ENCODE results near the gene RNF144A.

RNF144A gene

GRCh38 chr2:7089898-7090510 lies 172.8 kb downstream of the RNF144A start:
- no peak for TF ChIP-seq CTCF (IDR thresholded peaks at IDR 0.05; ENCODE audit: poor library complexity, severe bottlenecking)
- ATAC-seq (ENCODE audit: low read depth): no peak
- DNase-seq (ENCODE audit: low spot score): no peak
- no peaks in the 10 kb centered on the region for H3K36me3 ChIP-seq (ENCODE audit: low read depth)
- no peaks in the 10 kb centered on the region for H3K4me1 ChIP-seq (ENCODE audit: insufficient read depth, poor library complexity, severe bottlenecking)
- no peak overlapping the region for H3K4me3 ChIP-seq (ENCODE audit: severe bottlenecking)
- H3K27me3 ChIP-seq (ENCODE audit: insufficient read depth, poor library complexity, severe bottlenecking): no peaks in the 10 kb centered on the region
- H3K9me3 ChIP-seq (ENCODE audit: severe bottlenecking): no peaks in the 10 kb centered on the region
- H3K27ac ChIP-seq (ENCODE audit: poor library complexity, severe bottlenecking): no peak overlapping the region

DNA sequence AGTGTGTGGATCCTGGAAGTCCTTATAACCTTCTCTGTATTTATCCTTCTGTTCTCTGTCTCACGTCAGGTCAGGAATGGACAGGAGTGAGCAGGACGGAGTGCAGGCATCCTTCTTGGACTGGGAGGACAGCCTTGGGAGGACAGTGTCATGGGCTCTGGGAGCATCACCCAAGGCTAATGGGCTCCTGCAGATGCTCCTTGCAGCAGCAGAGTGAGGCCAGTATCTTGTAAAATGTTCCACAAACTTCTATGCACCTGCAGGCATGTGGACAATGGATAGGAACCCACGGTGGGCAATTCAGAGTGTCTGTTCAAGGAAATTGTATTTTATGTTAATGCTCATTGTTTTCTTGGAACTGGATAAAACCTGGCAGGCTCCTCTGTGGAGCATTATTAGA lies 176.2 kb downstream of the RNF144A start:
- no peaks in the 10 kb centered on the region for H3K27me3 ChIP-seq (ENCODE audit: insufficient read depth, poor library complexity, severe bottlenecking)
- no peaks in the 10 kb centered on the region for H3K36me3 ChIP-seq (ENCODE audit: low read depth)
- ATAC-seq (ENCODE audit: low read depth): no peak
- H3K4me3 ChIP-seq (ENCODE audit: severe bottlenecking): no peak overlapping the region
- no peak overlapping the region for H3K27ac ChIP-seq (ENCODE audit: poor library complexity, severe bottlenecking)
- no peak for TF ChIP-seq CTCF (IDR thresholded peaks at IDR 0.05; ENCODE audit: poor library complexity, severe bottlenecking)
- no peaks in the 10 kb centered on the region for H3K4me1 ChIP-seq (ENCODE audit: insufficient read depth, poor library complexity, severe bottlenecking)
- no peaks in the 10 kb centered on the region for H3K9me3 ChIP-seq (ENCODE audit: severe bottlenecking)
- DNase-seq (ENCODE audit: low spot score): no peak
